ENCODE results near the gene ASPDH. TPM values are rescaled to one million over a fixed set of nuclear protein-coding genes. Genes with fewer than 3 reads are reported as not detected.

ASPDH gene
- total RNA-seq, 2 experiments from 2014 or later, result not detected

GRCh38 chr19:50500060-50500752 lies 13.5 kb downstream of the ASPDH start:
- no peaks in the 10 kb centered on the region for H3K27me3 Mint-ChIP-seq
- ChIA-PET POLR2A (no interaction called here), CTCF (interaction anchor here (1.2 kb wide), 1 partner anchor 9 kb away, joined by 3 read pairs; no protein-coding TSS in a partner anchor)
- TF ChIP-seq CTCF (IDR thresholded peaks at IDR 0.05), result no peak
- no peak overlapping the region for H3K4me3 Mint-ChIP-seq
- DNase-seq (peak; percentile 52), ATAC-seq (peak; percentile 49)
- no peaks in the 10 kb centered on the region for H3K36me3 Mint-ChIP-seq (ENCODE audit: low read depth)
- no peaks in the 10 kb centered on the region for H3K4me1 Mint-ChIP-seq (ENCODE audit: low read depth)
- no peak overlapping the region for H3K27ac Mint-ChIP-seq
- H3K9me3 Mint-ChIP-seq, result no peaks in the 10 kb centered on the region
- intact Hi-C loops (cut with micrococcal nuclease), result no loop called here

GRCh38 chr19:50498219-50499056 lies 15.3 kb downstream of the ASPDH start:
- POLR2A ChIA-PET, result no interaction called here
- intact Hi-C loops (cut with micrococcal nuclease), result no loop called here

GRCh38 chr19:50497022-50497405 lies 16.7 kb downstream of the ASPDH start:
- Mint-ChIP-seq H3K4me3 (no peak overlapping the region), H3K27me3 (no peaks in the 10 kb centered on the region), H3K4me1 (ENCODE audit: low read depth) (peaks cover 5% of the 10 kb centered on the region), H3K27ac (no peak overlapping the region), H3K36me3 (ENCODE audit: low read depth) (no peaks in the 10 kb centered on the region), H3K9me3 (no peaks in the 10 kb centered on the region)
- CTCF ChIA-PET, result interaction anchor here (1.2 kb wide), 1 partner anchor 10 kb away, joined by 6 read pairs; no protein-coding TSS in a partner anchor
- ATAC-seq (no peak), DNase-seq (no peak)
- POLR2A ChIA-PET, result no interaction called here
- no peak for TF ChIP-seq CTCF (IDR thresholded peaks at IDR 0.05)
- intact Hi-C loops (cut with micrococcal nuclease), result no loop called here

More at GRCh38 chr19:50498219-50499056, 15.3 kb downstream of the ASPDH start:
- H3K4me1 Mint-ChIP-seq (ENCODE audit: low read depth), result no peaks in the 10 kb centered on the region
- H3K9me3 Mint-ChIP-seq, result no peaks in the 10 kb centered on the region
- no peak overlapping the region for H3K27ac Mint-ChIP-seq
- H3K36me3 Mint-ChIP-seq (ENCODE audit: low read depth), result no peaks in the 10 kb centered on the region
- ATAC-seq (no peak), DNase-seq (no peak)
- H3K4me3 Mint-ChIP-seq, result no peak overlapping the region
- no peak for TF ChIP-seq CTCF (IDR thresholded peaks at IDR 0.05)
- H3K27me3 Mint-ChIP-seq, result no peaks in the 10 kb centered on the region
- CTCF ChIA-PET, result no interaction called here

GRCh38 chr19:50496189-50497021 lies 17.3 kb downstream of the ASPDH start:
- Mint-ChIP-seq H3K4me3 (no peak overlapping the region), H3K4me1 (ENCODE audit: low read depth) (peaks cover 11% of the 10 kb centered on the region), H3K36me3 (ENCODE audit: low read depth) (no peaks in the 10 kb centered on the region), H3K27me3 (no peaks in the 10 kb centered on the region), H3K9me3 (no peaks in the 10 kb centered on the region), H3K27ac (no peak overlapping the region)
- POLR2A ChIA-PET, result no interaction called here
- no peak for ATAC-seq
- TF ChIP-seq CTCF (IDR thresholded peaks at IDR 0.05), result no peak
- CTCF ChIA-PET, result interaction anchor here (1.2 kb wide), 1 partner anchor 9 kb away, joined by 6 read pairs; no protein-coding TSS in a partner anchor
- no peak for DNase-seq
- intact Hi-C loops (cut with micrococcal nuclease), result no loop called here
